HG03103 (cell line): Measurements from ENCODE around the gene ALDH3B1.

Source experiments
- ATAC-seq: cut with Tn5 transposase; IDR thresholded peaks from one replicate; pipeline ENCODE4 v1.9.1; 2021; ENCODE audit warnings: low read depth; ENCODE audit not compliant: unreplicated experiment

The ALDH3B1 gene

DNA sequence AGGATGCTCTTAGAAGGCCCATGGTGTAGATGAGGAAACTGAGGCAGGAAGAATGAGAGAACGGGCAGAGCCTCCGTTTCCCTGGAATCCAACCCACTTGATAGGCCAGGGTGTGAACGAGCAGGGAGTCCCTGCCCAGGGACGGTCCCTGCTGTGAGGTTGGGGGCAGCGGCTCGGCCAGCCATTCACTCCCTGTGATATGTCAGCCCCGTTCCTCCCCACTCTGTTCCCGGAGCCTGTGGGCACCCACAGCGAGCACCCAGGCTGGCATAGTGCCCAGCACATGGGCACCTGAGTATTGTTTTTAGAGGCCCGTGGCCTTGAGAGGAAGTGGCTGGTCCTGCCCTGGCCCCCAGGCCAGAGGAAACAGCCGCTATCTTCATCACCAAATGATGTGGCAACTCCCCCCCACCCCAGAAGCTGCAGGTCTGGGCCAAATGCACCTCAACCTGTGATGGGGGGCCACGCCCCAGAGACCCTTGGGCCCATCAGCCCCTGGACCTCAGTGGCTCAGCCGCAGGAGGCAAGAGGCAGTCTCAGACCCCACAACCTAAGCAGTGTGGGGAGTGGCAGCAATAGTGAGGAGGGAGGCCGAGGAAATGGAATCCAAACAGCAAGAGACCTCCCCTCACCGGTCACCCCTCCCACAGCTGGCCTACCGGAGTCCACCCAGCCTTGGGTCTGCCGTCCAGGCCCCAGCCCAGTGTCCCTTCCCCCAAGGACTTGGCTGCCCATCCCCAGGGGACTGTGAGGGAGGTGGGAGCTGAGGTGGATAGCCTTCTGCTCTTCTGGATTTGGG, 2.1 kb downstream of the ALDH3B1 start:
- no peak for ATAC-seq

DNA sequence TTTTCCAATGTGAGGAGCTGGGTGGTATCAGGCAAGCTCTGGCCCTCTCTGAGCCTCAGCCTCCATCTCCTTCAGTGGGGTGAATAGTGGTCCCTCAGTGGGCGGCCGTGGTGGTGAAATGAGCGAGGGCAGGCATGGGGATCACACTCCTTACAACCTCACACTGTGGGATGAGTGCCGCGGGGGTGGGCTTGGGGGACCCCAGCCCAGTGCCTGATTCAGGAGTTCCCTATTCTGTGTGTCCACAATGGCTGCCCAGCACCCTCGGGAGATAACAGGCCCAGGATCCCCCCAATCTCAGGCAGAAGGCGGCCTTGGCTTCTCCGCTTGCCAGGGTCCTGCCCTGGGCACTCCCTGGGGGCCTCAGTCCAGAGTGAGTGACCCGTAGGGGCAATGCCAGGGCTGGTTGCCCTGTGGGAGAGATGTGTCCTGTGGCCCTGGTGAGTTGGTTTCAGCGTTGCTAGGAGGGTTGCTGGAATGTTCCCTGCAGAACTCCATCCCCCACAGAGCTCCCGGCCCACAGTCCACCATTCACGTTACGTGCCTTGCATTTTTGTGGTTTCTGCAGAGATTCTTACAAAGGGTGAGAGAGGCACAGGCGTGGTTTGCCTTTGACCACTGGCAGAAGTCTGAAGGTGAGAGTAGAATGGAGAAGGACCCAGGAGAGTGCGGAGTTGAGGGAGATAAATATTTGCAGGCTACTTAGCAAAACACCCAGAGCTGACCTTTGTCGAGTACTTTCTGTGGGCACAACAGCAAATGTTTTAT, 2.9 kb downstream of the ALDH3B1 start:
- no peak for ATAC-seq

DNA sequence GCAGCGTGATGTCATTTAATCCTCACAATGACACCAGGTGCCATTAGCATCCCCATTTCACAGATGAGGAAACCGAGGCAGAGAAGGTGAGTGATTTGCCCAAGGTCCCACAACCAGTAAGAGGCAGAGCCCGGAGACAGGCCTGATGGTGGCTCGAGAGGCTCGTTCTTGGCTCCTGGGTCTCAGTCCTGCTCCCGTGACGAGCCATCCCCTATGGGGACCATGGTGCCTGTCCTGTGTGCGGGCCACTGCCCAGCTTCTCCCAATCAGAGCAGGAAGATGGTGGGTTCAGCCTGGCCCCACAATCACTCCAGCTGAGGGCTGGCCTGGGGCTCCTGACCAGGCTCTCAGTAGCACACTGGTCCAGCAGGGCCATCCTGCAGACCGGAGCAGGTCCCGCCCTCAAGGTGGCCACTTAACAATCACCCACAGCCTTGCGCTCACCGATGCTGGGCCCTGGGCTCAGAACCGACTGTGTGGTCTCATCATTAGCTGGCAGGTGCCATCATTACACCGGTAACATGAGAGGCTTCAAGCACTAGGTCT, 3.6 kb downstream of the ALDH3B1 start:
- no peak for ATAC-seq

- ATAC-seq: no peak
These were observed 4.2 kb downstream of the ALDH3B1 start for GRCh38 chr11:68014157-68014946.

- ATAC-seq: no peak
These were observed 4.9 kb downstream of the ALDH3B1 start for GRCh38 chr11:68014947-68015447.

DNA sequence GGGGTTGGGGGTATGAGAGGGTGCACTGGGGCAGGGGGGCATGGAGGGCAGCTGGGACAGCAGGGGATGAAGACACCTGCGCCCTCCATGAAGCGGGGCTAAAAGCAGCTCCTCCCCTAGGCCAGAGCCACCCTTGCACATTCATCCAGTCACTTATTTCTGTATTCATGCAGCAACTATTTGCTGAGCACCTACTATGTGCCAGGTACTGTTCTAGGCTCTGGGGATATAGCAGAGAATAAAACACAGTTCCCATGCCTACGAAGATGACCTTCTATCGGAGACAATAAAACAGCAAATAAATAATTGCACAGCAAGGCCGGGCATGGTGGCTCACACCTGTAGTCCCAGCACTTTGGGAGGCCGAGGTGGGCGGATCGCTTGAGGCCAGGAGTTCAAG, 5.3 kb downstream of the ALDH3B1 start:
- ATAC-seq: no peak

DNA sequence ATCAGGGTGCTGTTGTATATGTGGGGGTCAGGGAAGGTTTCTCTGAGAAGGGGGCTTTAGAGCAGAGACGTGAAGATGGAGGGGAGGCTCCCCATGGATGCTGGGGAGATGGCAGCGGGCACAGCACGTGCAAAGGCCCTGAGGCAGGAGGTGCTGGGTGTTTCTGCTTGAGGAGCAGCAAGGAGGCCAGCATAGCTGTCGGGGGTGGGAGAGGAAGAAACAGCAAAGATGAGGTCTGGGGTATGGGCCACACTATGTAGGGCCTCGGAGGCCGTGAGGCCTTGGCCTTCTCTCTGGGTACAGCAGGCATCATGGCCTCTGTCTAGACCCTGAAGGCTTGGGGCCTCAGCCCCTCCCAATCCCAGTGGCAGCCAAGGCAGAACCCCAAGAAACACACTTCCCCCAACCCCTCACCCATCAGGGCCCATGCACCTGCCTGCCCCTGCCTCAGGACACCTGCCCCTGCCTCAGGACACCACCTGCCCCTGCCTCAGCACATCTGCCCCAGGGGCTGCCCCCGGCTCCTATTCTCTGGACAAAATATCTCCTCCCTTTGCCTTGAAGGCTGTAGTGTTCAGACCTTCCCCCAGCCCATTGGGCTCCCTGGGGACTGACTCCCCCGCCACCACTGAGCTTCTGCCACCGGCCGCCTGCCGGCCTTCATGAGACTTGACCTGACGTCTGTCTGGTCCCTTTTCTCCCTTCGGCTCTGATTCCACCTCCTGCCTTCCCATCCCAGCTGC, 6.2 kb downstream of the ALDH3B1 start:
- no peak for ATAC-seq

DNA sequence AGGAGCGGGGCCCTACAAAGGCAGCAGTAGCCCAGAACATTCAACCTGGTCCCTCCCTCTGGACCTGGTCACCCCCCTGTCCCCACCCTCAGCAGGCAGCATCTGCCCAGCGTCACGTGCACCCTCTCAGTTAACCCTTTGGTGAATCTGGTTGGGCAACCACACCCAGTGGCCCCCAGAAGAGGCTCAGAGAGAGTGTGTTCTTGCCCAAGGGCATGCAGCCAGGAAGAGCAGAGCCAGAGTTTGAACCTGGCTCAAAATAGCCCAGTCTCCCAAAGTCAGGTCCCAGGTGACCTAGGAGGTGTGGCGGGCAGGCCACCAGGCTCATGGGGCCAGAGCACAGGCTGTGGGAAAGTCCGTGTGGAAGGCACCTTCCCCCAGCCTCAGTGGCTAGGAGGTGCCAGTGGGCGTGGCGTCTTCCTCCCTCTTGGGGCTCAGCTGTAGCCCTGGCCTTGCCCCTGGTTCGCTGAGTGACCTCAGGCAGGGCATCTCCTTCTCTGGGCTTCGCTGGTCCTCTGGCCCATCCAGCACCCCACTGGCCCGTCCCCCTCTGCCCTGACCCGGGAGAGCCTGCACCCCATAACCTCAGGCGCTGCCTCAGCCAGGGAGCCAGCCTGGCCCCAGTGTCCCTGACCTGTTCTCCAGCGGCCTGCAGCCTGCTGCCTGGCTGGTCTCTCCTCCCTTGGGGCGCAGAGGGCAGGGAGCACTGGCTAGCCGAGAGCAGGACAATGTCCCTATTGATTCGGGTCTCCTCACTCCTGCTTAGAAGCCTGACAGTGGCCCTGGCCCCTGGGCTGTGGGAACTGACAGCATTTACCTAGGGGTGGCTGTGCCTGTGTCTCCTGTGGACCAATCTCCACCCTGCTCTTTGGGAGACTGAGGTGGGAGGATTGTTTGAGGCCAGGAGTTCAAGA, 7.0 kb downstream of the ALDH3B1 start:
- no peak for ATAC-seq

GRCh38 chr11:68017980-68018729, 8.0 kb downstream of the ALDH3B1 start:
- no peak for ATAC-seq

DNA sequence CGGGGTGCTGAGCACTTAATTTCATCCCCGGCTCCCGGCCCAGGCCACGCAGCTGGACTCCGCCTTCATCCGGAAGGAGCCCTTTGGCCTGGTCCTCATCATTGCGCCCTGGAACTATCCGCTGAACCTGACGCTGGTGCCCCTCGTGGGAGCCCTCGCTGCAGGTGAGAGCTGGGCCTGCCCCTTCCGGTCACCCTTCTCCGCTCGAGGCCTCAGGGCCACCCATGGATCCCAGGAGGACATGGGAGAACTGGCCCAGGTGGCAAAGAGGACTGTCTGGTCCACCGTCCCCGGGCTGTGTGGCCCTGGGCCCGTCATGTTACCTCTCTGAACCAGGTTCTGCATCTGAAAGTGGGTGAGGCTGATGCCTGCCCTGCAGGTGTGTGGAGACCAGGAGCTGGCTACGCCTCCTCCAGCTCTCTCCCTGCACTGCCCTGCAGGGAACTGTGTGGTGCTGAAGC, 8.6 kb downstream of the ALDH3B1 start:
- ATAC-seq: no peak

- ATAC-seq: no peak
These were observed 9.4 kb downstream of the ALDH3B1 start for GRCh38 chr11:68019486-68019885.

GRCh38 chr11:68020575-68020974, 10.4 kb downstream of the ALDH3B1 start:
- ATAC-seq: no peak

GRCh38 chr11:68021167-68021787, 11.2 kb downstream of the ALDH3B1 start:
- no peak for ATAC-seq

DNA sequence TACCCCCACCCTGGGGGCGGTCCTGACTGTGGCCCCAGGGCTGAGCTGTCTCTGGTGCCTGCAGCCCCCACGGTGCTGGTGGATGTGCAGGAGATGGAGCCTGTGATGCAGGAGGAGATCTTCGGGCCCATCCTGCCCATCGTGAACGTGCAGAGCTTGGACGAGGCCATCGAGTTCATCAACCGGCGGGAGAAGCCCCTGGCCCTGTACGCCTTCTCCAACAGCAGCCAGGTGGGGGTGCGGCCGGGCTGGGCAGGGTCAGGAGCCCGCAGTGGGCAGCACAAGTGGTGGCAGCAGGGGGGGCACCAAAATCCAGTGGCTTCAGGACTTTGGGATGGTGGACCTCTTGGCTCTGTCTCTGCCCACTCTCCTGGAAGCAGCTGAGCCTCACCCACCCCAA, 12.4 kb downstream of the ALDH3B1 start:
- no peak for ATAC-seq

- no peak for ATAC-seq
These were observed 14.4 kb downstream of the ALDH3B1 start for GRCh38 chr11:68024508-68024907.

DNA sequence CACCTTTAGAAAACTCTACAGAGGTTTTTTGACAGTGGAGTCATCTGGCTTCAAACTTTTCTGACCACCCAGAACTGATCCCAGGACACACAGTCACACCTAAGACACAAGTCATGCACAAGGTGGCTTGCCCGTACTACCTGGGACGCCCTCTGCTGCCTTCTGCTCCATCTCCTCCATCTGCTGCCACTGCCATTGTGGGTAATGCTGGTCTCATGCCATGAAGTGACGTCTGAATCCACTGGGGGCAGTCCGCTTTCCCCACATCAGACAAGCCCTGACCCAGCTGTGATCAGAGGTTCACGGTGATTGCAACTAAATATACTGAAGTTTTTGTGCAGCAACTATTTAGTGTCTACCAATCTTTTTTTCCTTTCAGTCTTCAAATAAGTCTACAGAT, 14.9 kb downstream of the ALDH3B1 start:
- ATAC-seq: no peak

GRCh38 chr11:68026391-68027105, 16.4 kb downstream of the ALDH3B1 start:
- no peak for ATAC-seq
